Measurements from ENCODE around the gene ZNF354B.

DNA sequence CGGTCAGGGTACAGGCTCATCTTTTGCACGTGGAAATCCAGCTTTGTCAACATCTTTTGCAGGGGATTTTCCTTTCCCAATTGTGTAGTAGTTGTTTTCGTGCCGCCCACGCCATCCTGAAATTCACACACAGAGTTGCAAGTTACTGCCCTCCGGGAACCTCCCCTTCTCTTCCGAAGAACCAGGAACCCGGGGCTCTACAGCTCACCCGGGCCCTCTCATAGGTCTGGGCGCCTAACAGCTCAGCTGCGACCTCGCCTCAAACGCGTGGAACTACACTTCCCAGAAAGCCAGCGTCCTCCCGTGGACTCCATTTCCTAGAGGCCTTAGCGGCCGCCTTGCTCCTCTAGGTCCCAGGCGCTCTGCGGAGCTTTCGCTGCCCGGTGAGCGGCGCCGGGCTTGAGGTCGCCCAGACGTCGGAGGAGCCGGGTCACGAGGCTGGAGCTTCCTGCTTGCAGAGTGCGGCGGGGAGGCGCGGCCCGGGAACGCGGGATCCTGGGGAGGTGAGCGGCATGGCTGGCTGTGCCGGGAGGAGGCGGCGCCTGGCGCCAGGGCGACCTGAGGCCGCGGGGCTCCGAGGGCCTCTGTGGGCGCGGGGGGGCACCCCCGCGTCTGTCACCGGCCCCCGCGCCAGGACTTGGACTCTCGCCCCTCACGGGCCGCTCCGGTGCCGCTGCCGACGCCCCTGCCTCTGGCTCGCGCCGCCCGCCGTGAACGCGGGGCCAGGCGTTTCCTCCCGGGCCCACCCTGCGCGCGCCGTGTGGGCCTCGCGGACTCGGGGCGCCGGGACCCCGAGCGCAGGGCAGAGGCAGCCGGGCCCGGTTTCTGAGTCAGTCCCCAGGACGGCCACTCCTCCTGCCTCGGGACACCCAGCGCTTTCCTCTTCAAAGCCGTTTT, at the start of gene ZNF354B:
- TF ChIP-seq, protein P1, sequence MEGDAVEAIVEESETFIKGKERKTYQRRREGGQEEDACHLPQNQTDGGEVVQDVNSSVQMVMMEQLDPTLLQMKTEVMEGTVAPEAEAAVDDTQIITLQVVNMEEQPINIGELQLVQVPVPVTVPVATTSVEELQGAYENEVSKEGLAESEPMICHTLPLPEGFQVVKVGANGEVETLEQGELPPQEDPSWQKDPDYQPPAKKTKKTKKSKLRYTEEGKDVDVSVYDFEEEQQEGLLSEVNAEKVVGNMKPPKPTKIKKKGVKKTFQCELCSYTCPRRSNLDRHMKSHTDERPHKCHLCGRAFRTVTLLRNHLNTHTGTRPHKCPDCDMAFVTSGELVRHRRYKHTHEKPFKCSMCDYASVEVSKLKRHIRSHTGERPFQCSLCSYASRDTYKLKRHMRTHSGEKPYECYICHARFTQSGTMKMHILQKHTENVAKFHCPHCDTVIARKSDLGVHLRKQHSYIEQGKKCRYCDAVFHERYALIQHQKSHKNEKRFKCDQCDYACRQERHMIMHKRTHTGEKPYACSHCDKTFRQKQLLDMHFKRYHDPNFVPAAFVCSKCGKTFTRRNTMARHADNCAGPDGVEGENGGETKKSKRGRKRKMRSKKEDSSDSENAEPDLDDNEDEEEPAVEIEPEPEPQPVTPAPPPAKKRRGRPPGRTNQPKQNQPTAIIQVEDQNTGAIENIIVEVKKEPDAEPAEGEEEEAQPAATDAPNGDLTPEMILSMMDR (IDR thresholded peaks at IDR 0.05), result peak; percentile 15 to 34 (median 22)
- peak; percentile 37 to 65 for TF ChIP-seq POLR2A (IDR thresholded peaks at IDR 0.05)

Data from uterus (tissue), 2 donors.